NCI-H2081 treated with DMSO at 0.1 percent for 48 hours (cell line): ENCODE results near the gene FBXO48.
"Not testable (repeated sequence)": the region's sequence is repeated elsewhere in the genome, so short reads cannot be mapped to it uniquely, and the experiment has no call there.

Source experiments
- DNase-seq: peaks from one replicate; lab custom pipeline; 2025; lab: John Stamatoyannopoulos, UW

FBXO48 gene

DNA sequence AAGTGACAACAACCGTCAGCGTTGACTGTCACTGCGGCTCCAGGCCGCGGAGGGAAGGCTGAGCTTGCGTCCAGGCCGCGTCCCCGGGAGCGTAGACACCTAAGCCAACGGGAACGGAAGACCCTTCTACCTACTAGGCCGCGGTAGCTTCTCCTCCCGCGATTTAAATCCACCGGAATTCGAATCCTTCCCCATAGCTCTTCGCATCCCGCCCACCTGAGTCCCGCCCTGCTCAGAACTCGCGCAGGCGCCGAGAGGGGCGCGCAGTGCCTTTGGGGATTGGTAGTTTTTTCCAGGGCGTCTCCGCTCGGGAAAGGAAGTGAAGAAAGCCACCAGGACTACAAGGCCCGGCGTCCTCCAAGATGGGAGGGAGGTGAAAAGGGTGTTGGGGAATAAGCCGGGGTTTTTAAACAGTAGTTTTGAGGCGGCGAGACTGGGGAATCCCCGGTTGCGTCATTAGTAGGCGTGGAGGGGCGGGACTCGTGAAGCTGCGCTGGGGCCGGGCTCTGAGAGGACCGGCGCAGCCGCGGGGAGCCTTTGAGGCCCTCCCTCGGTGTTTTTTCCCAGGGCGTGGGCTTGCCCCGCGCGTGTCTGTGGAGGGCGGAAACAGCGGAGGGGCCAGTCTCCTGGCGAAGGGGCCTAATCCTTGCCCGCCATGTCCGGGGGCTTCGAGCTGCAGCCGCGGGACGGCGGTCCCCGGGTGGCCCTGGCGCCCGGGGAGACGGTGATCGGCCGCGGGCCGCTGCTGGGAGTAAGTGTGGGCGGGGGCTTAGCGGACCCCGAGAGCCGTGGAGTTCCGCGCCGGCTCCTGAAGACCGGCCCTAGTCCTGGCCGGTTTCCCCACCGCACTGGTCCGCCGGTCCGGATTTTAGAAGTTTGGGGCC lies at the start of gene FBXO48, which contains the start of gene APLF:
Gene FBXO48, minus strand, starts transcription at position 218 of the 884 bp plus-strand sequence. CDS start 2,149 bp downstream, outside the sequence.
Gene APLF, plus strand, starts transcription at position 509 of the 884 bp plus-strand sequence. Its CDS starts 147 bp downstream, at position 656.
- peak; percentile 80 for DNase-seq

DNA sequence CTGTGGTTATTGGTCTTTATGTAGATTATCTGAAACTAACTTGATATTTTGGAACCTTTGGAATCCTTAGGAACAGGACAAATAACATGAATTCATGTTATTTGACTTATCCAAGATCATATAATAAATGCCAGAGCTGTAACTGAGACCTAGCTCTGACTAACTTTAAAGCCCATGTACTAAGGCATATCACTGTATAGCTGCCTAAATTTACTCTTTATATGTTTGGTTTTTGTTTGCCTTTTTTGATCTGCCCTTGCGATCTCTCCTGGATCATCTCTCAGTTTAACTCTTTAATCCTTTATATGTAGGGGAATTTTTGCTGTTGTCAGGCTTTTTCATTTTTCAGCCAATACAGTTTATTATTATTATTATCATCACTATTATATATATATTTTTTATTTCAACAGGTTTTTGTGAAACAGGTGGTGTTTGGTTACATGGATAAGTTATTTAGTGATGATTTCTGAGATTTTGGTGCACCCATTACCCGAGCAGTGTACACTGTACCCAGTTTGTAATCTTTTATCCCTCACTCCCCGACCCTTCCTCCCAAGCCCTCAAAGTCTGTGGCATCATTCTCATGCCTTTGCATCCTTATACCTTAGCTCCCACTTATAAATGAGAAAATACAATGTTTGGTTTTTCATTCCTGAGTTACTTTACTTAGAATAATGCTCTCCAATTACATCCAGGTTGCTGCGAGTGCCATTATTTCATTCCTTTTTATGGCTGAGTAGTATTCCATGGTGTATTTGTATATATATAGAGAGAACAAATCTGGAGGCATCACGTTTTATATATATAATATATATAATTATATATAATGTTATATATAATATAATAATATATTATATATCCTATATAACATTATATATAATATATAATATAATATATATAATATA lies 49.2 kb upstream of the FBXO48 start:
- DNase-seq: no peak

GRCh38 chr2:68514316-68514929 lies 47.3 kb upstream of the FBXO48 start:
- no peak for DNase-seq

- no peak for DNase-seq
These were observed 45.9 kb upstream of the FBXO48 start for GRCh38 chr2:68512966-68513365.

DNA sequence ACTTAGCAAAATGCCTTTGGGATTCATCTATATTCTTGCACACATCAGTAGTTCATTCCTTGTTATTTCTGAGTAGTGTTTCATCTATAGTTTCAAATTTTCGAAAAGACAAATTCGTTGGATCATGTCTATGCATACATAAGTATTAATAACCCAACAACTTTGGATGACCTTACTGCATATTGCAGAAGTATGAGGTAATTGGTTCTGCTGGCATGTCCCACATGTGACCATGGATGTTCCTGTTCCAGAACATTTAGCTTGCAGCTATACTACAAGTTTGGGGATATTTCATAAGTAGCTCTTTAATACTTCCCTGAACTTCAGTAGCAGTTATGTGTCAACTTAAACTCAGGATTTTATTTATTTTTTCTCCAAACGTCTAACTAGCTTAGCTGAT lies 45.2 kb upstream of the FBXO48 start:
- no peak for DNase-seq

DNA sequence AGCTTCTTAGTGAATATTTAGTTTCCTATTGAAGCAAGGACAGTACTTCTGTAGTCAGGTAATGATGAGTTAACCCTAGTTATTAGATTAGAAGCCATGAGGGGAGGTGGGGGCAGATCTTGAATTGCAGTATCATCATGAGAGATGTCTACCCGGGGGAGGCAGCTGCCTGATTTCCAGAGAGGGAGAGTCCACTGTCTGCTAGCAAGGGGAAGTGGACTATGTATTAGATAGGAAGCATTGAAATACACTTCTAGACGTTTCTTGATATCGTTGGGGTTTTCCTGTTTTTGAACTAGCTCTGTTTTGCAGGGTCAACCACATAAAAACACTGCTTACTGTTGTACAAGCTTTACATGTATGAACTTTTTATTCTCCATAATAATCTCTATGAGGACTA lies 39.1 kb upstream of the FBXO48 start:
- DNase-seq: no peak

GRCh38 chr2:68505603-68506159 lies 38.6 kb upstream of the FBXO48 start:
- DNase-seq: no peak

DNA sequence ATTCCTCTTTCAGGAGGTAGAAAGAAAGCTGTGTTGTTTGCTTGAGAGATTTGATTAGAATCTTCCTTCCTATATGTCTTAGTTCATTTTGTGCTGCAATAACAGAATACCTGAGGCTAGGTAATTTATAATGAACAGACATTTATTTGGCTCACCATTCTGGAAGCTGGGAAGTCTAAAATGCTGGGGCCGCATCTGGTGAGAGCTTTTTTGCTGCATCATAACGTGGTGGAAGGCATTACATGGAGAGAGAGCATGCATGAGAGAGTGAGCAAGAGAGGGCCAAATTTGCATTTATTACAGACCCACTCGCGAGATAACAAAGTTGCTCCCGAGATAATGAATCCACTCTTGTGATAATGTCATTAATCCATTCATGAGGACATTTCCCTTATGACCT lies 34.7 kb upstream of the FBXO48 start:
- no peak for DNase-seq

- DNase-seq: no peak
These were observed 33.6 kb upstream of the FBXO48 start for GRCh38 chr2:68500649-68501048.

DNA sequence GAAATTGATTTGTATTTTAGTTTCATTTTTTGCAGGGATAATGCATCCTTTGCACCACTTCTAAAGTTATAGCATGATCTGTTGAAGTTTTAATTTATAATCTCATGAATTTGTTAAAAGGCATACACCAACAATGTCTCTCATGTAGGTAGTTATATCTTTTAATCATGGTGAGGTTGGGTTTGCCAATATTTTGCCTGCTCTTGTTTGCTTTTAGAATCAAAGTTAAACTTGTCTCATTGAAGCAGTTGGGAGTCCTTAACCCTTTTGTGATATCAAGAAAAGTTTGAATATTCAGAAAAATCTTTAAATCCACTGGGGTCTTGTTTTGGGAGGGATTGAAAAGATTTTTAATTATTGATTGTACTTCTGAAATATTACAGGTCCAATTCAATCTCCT lies 32.0 kb upstream of the FBXO48 start:
- no peak for DNase-seq

GRCh38 chr2:68491582-68491981 lies 24.5 kb upstream of the FBXO48 start:
- DNase-seq: no peak

DNA sequence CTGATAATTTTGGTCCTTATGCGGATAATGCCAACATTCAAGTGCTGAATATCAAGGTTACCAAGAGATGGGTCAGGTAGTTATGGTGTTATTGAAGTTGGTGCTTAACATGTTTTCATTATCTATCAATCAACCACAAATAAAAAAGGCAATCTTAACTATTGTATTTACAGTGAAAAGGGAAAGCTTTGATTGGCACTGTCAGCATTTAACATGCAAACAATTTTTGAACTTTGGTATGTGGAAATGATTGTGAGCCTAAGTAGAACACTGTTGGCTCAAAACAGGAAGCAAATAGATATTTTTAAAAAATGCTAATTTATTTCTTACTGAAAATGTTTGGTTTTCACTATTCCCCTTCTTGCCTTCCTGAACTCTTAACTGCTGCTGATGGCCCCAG lies 22.2 kb upstream of the FBXO48 start:
- DNase-seq: no peak

GRCh38 chr2:68488605-68489004 lies 21.5 kb upstream of the FBXO48 start:
- not testable (repeated sequence) for DNase-seq

DNA sequence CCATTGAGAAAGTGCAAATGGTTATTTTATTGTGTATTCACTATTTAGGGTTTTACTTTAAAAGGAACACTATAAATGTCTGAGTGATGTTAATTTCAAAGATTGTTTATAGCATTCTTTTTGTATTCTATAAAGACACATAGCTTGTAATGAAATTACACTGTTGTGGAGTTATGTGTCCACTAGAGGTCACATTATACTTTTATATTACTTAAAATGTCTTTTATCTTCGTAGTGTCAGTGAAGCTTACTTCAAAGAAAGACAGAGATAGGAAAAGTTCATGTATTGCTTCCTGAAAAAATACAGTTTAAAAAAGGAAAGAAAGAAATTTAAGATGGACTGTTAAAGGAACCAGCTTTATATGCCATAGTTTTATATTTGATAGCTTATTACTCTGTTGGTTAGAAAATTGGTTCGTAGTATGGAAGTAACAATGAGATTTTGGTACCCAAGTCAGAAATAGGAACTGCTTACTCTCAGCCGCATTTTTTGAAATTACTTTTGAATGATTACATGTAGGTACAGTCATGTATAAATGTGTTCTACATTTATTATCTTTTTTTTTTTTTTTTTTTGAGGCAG lies 20.8 kb upstream of the FBXO48 start:
- DNase-seq: no peak

- DNase-seq: no peak
These were observed 15.9 kb upstream of the FBXO48 start for GRCh38 chr2:68483011-68483410.

GRCh38 chr2:68482296-68482820 lies 15.3 kb upstream of the FBXO48 start:
- DNase-seq: no peak

DNA sequence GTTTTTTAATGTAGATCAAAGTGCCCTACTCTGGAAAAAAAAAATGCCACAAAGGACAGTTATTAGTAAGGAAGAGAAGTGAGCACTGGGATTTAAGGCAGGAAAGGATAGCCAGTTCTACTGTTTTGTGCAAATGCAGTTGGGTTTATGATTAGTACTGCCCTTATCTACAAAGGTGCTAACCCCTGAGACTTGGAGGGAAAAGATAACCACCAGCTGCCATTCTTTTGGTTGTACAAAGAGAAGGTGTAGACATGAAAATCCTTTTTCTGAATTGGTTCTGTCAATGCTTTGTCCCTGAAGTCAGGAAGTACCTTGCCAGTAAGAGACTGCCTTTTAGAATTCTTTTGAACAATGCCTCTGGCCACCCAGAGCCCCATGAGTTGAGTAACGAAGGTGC lies 11.6 kb upstream of the FBXO48 start:
- no peak for DNase-seq

DNA sequence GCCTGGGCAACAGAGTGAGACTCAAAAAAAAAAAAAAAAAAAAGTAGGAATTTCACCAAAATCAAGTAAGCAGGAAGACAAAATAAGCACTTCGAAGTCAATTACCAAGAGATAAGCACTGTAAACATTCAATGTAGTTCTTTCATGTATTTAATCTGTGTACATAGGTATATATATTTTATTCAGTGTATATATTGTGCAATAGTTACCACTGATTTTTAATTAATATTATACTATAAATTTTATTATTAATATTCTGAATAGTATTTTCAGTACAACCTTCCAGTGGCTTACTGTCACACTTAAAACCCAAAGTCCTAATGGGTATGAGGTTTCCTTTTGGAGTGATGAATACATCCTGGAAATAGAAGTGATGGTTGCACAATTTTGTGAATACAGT lies 9.4 kb upstream of the FBXO48 start:
- DNase-seq: no peak

DNA sequence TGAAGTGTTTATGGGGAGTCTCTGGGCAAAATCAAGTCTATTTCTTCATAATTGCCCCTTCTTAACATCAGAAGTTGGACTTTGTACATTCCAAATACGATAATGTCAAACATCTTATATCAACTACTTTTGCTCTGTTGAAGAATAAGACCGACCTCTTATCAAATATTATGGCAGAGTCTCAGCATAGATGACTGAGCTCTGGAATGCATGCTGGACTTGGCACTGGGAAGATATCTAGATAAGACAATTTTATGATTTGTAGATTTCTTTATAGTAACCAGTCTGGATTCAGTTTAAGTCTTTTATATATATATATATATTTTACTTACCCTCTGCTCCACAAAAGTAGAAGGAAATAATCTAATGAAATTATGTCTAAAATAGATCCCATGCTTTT lies 8.5 kb upstream of the FBXO48 start:
- DNase-seq: no peak

DNA sequence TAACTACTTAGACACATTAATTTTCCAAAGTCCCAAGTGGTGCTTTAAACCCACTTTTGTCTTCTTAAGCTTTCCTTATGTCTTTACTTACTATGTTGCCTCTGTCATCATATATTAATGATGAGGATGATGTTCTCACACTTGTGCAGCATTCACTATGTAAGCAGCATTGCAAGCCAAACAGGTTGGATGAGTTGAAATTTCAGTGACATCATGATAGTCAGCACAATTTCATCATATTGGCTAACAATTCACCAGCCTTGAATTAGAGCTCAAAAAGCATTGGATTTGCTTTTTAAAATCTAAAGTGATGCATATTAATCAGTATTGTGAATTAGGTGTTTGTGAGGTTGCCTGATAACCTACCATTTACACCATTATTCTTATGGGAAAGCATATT lies 8.0 kb upstream of the FBXO48 start:
- no peak for DNase-seq

GRCh38 chr2:68472796-68473414 lies 5.8 kb upstream of the FBXO48 start:
- no peak for DNase-seq
